Effector memory CD4-positive, alpha-beta T cell (primary cell): ENCODE data around the gene USP31.

Source experiments
- DNase-seq, 3 donors: peaks; one replicate each; pipeline ENCODE4 v3.0.0-alpha.2; 2020
- H3K27ac ChIP-seq: 2 replicates; pipeline ENCODE4 v1.7.0; 2013; ENCODE audit warnings: mild to moderate bottlenecking, low read length, moderate library complexity; ENCODE audit not compliant: insufficient read depth, poor library complexity, severe bottlenecking
- H3K27me3 ChIP-seq: replicated peaks from 2 replicates; pipeline ENCODE4 v1.7.0; 2013; ENCODE audit warnings: mild to moderate bottlenecking, low read length; ENCODE audit not compliant: insufficient read depth, control insufficient read depth, poor library complexity, severe bottlenecking
- H3K36me3 ChIP-seq: 2 replicates; pipeline ENCODE4 v1.7.0; 2013; ENCODE audit warnings: mild to moderate bottlenecking, low read length, moderate library complexity; ENCODE audit not compliant: control insufficient read depth, insufficient read depth
- H3K4me1 ChIP-seq: 2 replicates; pipeline ENCODE4 v1.7.0; 2013; ENCODE audit warnings: low read length, mild to moderate bottlenecking; ENCODE audit not compliant: control insufficient read depth, insufficient read depth, poor library complexity, severe bottlenecking
- H3K4me3 ChIP-seq: 2 replicates; pipeline ENCODE4 v1.7.0; 2013; ENCODE audit warnings: low read length, low read depth, mild to moderate bottlenecking; ENCODE audit not compliant: insufficient read depth, poor library complexity, severe bottlenecking
- H3K9me3 ChIP-seq: 2 replicates; pipeline ENCODE4 v1.7.0; 2013; ENCODE audit warnings: mild to moderate bottlenecking, low read length, moderate library complexity; ENCODE audit not compliant: control insufficient read depth

The USP31 gene

GRCh38 chr16:23160082-23160481 lies 10.8 kb upstream of the USP31 start:
- no peak for DNase-seq
- no peaks in the 10 kb centered on the region for H3K36me3 ChIP-seq
- H3K9me3 ChIP-seq = no peaks in the 10 kb centered on the region
- no peak overlapping the region for H3K27ac ChIP-seq
- no peaks in the 10 kb centered on the region for H3K27me3 ChIP-seq
- no peak overlapping the region for H3K4me3 ChIP-seq
- H3K4me1 ChIP-seq = no peaks in the 10 kb centered on the region

- Histone ChIP-seq H3K9me3 (no peaks in the 10 kb centered on the region), H3K4me1 (no peaks in the 10 kb centered on the region), H3K27ac (no peak overlapping the region), H3K27me3 (no peaks in the 10 kb centered on the region), H3K4me3 (no peak overlapping the region), H3K36me3 (no peaks in the 10 kb centered on the region)
- no peak for DNase-seq
Measured at GRCh38 chr16:23158114-23158513, 8.9 kb upstream of the USP31 start.

GRCh38 chr16:23156946-23157460 lies 7.8 kb upstream of the USP31 start:
- H3K36me3 ChIP-seq = no peaks in the 10 kb centered on the region
- H3K27me3 ChIP-seq = no peaks in the 10 kb centered on the region
- H3K4me1 ChIP-seq = no peaks in the 10 kb centered on the region
- DNase-seq = no peak
- no peaks in the 10 kb centered on the region for H3K9me3 ChIP-seq
- H3K4me3 ChIP-seq = no peak overlapping the region
- no peak overlapping the region for H3K27ac ChIP-seq

DNA sequence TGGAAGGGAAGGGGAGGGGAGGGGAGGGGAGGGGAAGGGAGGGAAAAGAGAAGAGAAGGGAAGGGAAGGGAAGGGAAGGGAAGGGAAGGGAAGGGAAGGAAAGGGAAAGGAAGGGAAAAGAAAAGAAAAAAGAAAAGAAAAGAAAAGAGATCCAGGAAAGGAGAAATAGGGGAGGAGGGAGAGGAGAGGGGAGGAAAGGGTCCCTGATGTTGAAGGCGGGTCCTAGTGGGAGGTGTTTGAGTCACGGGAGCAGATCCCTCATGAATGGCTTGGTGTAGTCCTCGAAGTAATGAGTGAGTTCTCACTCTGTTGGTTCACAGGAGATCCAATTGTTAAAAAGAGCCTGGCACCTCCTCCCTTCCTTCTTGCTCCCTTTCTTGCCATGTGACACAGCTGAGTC lies 6.9 kb upstream of the USP31 start:
- no peaks in the 10 kb centered on the region for H3K27me3 ChIP-seq
- no peaks in the 10 kb centered on the region for H3K4me1 ChIP-seq
- H3K36me3 ChIP-seq = no peaks in the 10 kb centered on the region
- H3K9me3 ChIP-seq = no peaks in the 10 kb centered on the region
- no peak overlapping the region for H3K4me3 ChIP-seq
- no peak for DNase-seq
- H3K27ac ChIP-seq = no peak overlapping the region

- no peaks in the 10 kb centered on the region for H3K4me1 ChIP-seq
- no peak overlapping the region for H3K4me3 ChIP-seq
- no peaks in the 10 kb centered on the region for H3K27me3 ChIP-seq
- H3K36me3 ChIP-seq = no peaks in the 10 kb centered on the region
- no peaks in the 10 kb centered on the region for H3K9me3 ChIP-seq
- H3K27ac ChIP-seq = no peak overlapping the region
- DNase-seq = no peak
Measured at GRCh38 chr16:23155445-23156049, 6.3 kb upstream of the USP31 start.

GRCh38 chr16:23152386-23153178 lies 3.3 kb upstream of the USP31 start:
- no peaks in the 10 kb centered on the region for H3K27me3 ChIP-seq
- H3K36me3 ChIP-seq = no peaks in the 10 kb centered on the region
- H3K4me1 ChIP-seq = peaks cover 7% of the 10 kb centered on the region
- H3K27ac ChIP-seq = no peak overlapping the region
- DNase-seq = no peak
- no peak overlapping the region for H3K4me3 ChIP-seq
- no peaks in the 10 kb centered on the region for H3K9me3 ChIP-seq

- H3K4me3 ChIP-seq = peak overlapping the region; percentile 79
- no peaks in the 10 kb centered on the region for H3K36me3 ChIP-seq
- H3K4me1 ChIP-seq = peaks cover 7% of the 10 kb centered on the region
- no peaks in the 10 kb centered on the region for H3K9me3 ChIP-seq
- no peak overlapping the region for H3K27ac ChIP-seq
- H3K27me3 ChIP-seq = no peaks in the 10 kb centered on the region
- DNase-seq = no peak
Measured at GRCh38 chr16:23149993-23150364, 727 bp upstream of the USP31 start.

- Histone ChIP-seq H3K36me3 (no peaks in the 10 kb centered on the region), H3K4me3 (peak overlapping the region; percentile 70), H3K27ac (no peak overlapping the region), H3K27me3 (no peaks in the 10 kb centered on the region), H3K9me3 (no peaks in the 10 kb centered on the region), H3K4me1 (peaks cover 7% of the 10 kb centered on the region)
- peak; percentile 20 to 50 (median 41) for DNase-seq
Measured at GRCh38 chr16:23148513-23149266, 562 bp downstream of the USP31 start.

DNA sequence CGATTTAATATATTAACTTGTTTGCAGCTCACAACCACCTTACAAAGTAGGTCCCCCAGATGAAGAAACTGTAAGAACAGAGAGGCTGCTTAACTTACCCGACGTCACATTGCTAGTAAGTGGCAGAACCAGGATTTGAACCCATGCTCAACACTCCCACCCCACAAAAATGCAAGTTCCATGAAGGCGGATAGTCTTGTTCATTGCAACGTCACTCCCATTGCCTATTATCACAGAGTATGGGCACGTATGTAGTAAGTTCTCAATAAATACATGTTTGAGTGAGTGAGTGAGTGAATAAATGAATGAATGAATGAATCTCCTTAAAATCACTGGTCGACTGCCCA lies 1.1 kb downstream of the USP31 start:
- peaks cover 7% of the 10 kb centered on the region for H3K4me1 ChIP-seq
- no peak overlapping the region for H3K27ac ChIP-seq
- no peaks in the 10 kb centered on the region for H3K36me3 ChIP-seq
- peak overlapping the region; percentile 70 for H3K4me3 ChIP-seq
- H3K27me3 ChIP-seq = no peaks in the 10 kb centered on the region
- no peak for DNase-seq
- H3K9me3 ChIP-seq = no peaks in the 10 kb centered on the region

GRCh38 chr16:23147666-23148065 lies 1.6 kb downstream of the USP31 start:
- Histone ChIP-seq H3K27me3 (no peaks in the 10 kb centered on the region), H3K9me3 (no peaks in the 10 kb centered on the region), H3K4me3 (no peak overlapping the region), H3K36me3 (no peaks in the 10 kb centered on the region), H3K27ac (no peak overlapping the region), H3K4me1 (peaks cover 7% of the 10 kb centered on the region)
- DNase-seq = no peak
